ENCODE measurements around the gene DPYSL3. TPM values are rescaled to one million over a fixed set of nuclear protein-coding genes. Genes with fewer than 3 reads are reported as not detected.

DPYSL3 gene
- total and polyA plus RNA-seq, 2 donors (not counting 3 experiments of a cell fraction or from before 2014, with no cell fraction given): 80.3 to 146 TPM

DNA sequence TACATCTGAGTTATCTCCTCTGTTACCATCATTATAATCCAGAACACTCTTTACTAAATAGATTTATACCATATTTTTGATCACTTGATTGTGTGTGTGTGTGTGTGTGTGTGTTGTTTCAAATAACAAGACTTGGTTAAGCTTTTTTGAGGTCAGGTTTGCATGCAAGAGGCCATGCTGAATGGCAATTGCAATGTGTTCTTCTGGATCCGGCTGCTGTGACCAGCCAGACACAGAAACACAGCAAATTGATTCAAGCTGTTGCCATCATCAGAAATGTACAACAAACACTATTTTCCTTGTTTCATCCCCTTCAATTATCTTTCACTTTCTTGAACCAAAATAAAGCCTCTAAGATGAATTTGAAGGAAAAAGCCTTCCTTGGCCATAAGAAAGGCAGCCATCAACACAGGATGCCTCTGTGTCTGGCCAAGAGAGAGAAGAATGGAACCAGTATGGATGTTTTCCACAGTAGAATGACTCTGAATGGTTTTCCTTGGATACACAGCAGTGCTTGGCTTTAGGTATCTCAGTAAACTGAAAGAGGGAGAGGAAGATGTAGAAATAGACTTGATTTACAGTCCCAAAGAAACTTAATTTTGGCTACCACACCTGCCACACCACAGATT is 53.9 kb downstream of the DPYSL3 start:
- Histone ChIP-seq H3K79me2 (ENCODE audit: control insufficient read depth, insufficient read depth, low read length) (peaks cover 13% of the 10 kb centered on the region), H3K27ac (ENCODE audit: insufficient read depth, low read depth, low read length) (no peak overlapping the region), H3K27me3 (ENCODE audit: control insufficient read depth in 2 of 2, insufficient read depth in 2 of 2, low read length in 2 of 2) (no peaks in the 10 kb centered on the region), H3K4me1 (ENCODE audit: control insufficient read depth, extremely low read depth, insufficient read depth, low read length) (peaks cover 4% of the 10 kb centered on the region), H3K9me3 (replicated peaks; ENCODE audit: control insufficient read depth, insufficient read depth, low read length) (no peaks in the 10 kb centered on the region), H3K9me1 (replicated peaks; ENCODE audit: control insufficient read depth, extremely low read depth, insufficient read depth, low read length) (no peaks in the 10 kb centered on the region), H3K4me2 (ENCODE audit: insufficient read depth, low read length) (no peak overlapping the region), H3K36me3 (ENCODE audit: control insufficient read depth in 2 of 2, extremely low read depth in 1 of 2, insufficient read depth in 2 of 2, low read length in 2 of 2) (no peaks in the 10 kb centered on the region), H4K20me1 (replicated peaks; ENCODE audit: control insufficient read depth, extremely low read depth, insufficient read depth, low read length) (peaks cover 2% of the 10 kb centered on the region), H3K9ac (replicated peaks; ENCODE audit: extremely low read depth, insufficient read depth, low read length) (no peak overlapping the region), H2AFZ (ENCODE audit: low read depth, low read length) (no peak overlapping the region), H3K4me3 (replicated peaks in 1 of 3; ENCODE audit: insufficient read depth in 1 of 3, low read depth in 1 of 3, low read length in 3 of 3) (no peak overlapping the region)
- BruUV-seq (replicated peaks): no TSS peak
- TF ChIP-seq POLR2AphosphoS5 (IDR thresholded peaks at IDR 0.05; ENCODE audit: insufficient read depth, low read depth, low read length): no peak
- TF ChIP-seq JUN (IDR thresholded peaks at IDR 0.05; ENCODE audit: borderline replicate concordance, insufficient read depth, insufficient read length, low read depth): no peak
- TF ChIP-seq POLR2A (IDR thresholded peaks at IDR 0.05; ENCODE audit: low read depth, low read length): no peak
- no peak for TF ChIP-seq FOS (IDR thresholded peaks at IDR 0.05; ENCODE audit: borderline replicate concordance, insufficient read depth, low read length)
- TF ChIP-seq, protein P1, sequence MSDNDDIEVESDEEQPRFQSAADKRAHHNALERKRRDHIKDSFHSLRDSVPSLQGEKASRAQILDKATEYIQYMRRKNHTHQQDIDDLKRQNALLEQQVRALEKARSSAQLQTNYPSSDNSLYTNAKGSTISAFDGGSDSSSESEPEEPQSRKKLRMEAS (IDR thresholded peaks at IDR 0.05; ENCODE audit: insufficient read depth, insufficient read length): no peak
- no peak for TF ChIP-seq MYC (IDR thresholded peaks at IDR 0.05; ENCODE audit: low read depth, low read length)
- no peak for TF ChIP-seq GATA2 (IDR thresholded peaks at IDR 0.05; ENCODE audit: insufficient read depth, insufficient read length, low read depth, low read length)
- TF ChIP-seq EZH2 (IDR thresholded peaks at IDR 0.05; ENCODE audit: borderline replicate concordance, low read depth, low read length, severe bottlenecking): no peak
- TF ChIP-seq CTCF (IDR thresholded peaks at IDR 0.05; ENCODE audit: extremely low read depth in 1 of 2, insufficient read depth in 1 of 2, low read depth in 1 of 2, low read length in 2 of 2): no peak
- DNase-seq (ENCODE audit: low read depth, low spot score): no peak
- CTCF ChIA-PET: interaction anchor here (1.4 to 6.9 kb wide), 5 partner anchors 9 to 121 kb away, joined by 3 to 136 read pairs (median 33); partner anchors contain the start of gene DPYSL3
- dilution Hi-C loops (cut with MboI; ENCODE audit: extremely low pct_ligation_motif_present, low sequenced_read_pairs): no loop called here
- POLR2A ChIA-PET: no interaction called here
- intact Hi-C loops (cut with micrococcal nuclease): no loop called here
- no peak for FAIRE-seq
